GM12873 (cell line): ENCODE data around the gene NMNAT3.

Experiments used
- TF ChIP-seq, protein P1 (sequence below): IDR thresholded peaks from 2 replicates; pipeline ENCODE4 v1.5.1; 2012; ENCODE audit warnings: low read depth, mild to moderate bottlenecking, moderate library complexity, low read length, control low read depth; ENCODE audit not compliant: insufficient read depth; ENCODE audit errors: missing control alignments

NMNAT3 gene

DNA sequence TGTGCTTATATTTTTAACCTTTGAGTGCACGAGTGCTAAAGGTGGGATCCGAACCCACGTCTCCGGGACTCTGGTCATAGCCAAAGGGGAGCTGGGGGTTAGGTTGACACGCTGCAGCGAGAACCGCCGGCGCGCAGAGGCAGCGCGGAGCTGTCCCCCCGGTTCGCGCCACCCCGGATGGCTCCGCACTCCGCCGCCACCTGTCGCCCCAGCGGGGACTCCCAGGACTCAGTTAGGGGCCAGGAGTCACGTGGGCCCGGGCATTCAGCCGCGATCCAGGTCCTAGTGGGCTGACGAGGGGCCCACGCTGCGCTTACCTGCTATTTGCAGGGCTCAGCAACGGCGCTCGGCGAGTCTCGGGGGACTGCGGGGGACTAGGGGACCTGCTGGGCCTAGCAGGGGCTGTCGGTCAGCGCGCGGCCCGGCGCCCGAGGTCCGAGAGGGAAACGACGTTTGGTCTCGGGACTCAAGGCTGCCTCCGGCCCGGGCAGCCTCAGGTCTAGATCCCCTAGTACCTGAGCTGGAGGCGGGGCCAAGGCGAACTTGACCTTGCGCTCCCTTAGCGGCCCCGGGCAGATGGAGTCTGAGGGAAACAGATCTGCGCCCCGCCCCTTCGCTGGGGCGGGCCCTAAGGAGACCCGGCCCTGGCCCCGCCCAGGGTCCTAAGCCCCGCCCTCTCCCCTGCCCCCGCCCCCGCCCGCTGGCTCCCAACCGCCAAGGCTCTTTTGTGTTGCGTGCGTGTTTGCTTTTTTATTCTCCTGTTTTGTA is at the start of gene NMNAT3:
Gene NMNAT3 (minus strand): TSS at position 585 of the 768 bp plus-strand sequence. CDS start 50,248 bp downstream, outside the sequence.
- TF ChIP-seq, protein P1, sequence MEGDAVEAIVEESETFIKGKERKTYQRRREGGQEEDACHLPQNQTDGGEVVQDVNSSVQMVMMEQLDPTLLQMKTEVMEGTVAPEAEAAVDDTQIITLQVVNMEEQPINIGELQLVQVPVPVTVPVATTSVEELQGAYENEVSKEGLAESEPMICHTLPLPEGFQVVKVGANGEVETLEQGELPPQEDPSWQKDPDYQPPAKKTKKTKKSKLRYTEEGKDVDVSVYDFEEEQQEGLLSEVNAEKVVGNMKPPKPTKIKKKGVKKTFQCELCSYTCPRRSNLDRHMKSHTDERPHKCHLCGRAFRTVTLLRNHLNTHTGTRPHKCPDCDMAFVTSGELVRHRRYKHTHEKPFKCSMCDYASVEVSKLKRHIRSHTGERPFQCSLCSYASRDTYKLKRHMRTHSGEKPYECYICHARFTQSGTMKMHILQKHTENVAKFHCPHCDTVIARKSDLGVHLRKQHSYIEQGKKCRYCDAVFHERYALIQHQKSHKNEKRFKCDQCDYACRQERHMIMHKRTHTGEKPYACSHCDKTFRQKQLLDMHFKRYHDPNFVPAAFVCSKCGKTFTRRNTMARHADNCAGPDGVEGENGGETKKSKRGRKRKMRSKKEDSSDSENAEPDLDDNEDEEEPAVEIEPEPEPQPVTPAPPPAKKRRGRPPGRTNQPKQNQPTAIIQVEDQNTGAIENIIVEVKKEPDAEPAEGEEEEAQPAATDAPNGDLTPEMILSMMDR, result no peak

DNA sequence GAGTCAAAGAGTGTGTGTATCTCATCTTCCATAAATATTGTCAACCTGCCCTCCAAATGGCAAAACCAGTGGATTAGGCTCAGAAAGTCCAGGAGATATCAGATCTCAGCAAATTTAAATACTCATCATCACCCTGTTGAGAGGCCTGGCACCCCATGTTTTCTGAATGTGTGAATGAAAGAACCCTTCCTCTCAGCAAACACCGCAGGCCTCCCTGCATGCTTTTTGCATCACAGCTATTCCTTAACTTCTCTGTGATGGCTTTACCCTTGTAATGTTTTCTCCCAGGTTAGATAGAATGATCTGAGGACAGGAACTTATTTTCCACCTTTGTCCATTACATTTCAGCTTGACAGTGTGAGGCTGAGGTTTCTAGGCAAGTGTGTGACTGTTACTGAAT is 43.6 kb upstream of the NMNAT3 start:
- TF ChIP-seq, protein P1, result no peak

DNA sequence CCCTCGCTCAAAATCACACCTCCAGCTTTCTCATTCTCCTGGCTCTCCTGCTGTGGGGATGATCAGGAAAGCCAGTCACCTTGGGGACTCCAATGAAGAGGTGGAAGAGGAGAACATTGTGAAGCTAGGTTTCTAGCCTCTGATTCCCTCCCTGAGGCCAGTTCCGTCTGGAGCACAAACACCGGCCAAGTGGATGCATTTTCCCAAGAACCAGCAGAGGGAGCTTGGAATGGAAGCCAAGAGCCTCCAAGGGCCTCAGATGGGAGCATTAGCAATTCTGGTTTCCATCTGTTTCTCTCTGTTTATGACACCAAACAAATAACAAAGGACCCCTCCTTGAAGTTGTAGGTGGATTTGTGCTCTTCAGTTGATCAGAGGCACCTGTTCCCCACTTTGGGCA is 40.6 kb upstream of the NMNAT3 start:
- TF ChIP-seq, protein P1, result peak; percentile 7

DNA sequence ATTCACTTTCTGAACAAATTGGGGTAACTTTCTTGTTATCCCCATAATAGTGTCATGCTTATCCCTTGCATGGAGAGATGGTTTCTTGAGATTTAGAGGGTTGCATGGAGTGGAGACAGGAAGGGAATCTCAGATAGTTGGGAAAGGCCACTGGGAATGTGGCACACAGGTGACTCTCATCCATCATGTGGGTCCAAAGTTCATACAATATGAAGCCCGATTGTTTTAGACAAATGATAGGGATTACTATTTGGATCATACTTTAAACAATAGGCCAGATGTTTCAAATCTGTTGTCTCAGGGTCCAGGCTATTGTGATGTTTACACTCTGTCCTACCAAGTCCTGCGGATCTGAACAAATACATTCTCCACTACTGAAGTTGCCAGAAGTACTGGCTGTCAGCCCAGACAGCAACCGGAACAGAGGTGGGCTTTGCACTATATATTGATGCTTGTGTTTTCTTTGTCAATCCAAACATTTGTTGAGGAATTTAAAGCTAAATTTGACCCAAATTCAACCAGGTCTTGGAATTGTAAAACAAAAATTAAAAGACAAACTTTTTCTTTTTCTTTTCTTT is 39.2 kb upstream of the NMNAT3 start:
- TF ChIP-seq, protein P1, result no peak

DNA sequence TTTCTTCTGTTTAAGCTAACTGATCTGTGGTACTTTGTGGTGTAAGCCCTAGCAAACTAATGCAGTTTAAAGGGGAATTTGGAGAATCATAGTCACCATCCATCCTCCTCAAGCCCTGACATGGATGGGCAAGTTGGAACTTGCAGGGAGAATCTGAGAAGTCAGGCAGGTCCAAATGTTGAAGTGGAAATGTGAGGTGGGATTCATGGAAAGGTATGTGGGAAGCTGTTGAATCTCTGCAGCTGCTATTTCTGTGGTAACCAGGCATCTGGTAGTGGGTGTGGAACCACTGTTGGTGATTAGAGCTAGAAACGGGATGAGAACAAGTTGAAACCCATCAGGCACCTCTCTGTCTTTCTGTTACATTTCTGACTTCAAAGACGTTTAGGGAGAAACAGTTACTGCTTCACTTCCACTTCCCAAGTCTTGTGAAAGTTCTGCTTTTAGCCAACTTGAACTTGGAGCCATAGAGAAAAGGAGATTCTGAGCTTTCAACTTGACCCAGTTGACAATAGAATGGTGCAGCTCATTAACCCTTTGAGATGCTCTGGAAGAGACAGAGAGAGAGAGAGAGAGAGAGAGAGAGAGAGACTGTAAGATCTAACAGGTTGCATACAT is 38.1 kb upstream of the NMNAT3 start:
- TF ChIP-seq, protein P1, result no peak

DNA sequence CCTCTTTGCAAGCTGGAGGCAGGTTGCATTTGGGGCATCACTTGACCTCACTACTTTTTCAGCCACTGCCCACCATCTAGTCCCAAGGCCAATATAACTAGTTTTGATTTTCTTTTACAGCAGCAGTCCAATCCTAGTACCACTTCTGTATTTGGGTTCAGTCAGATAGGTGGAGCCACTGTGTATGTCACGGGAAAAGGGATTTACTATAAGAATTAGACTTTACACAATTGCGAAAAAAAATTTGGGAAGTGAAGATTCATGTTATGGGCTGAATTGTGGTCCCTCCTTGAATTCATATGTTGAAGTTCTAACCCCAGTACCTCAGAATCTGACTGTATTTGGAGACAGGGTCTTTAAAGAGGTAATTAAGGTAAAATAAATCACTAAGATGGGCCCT is 37.4 kb upstream of the NMNAT3 start:
- TF ChIP-seq, protein P1, result no peak

DNA sequence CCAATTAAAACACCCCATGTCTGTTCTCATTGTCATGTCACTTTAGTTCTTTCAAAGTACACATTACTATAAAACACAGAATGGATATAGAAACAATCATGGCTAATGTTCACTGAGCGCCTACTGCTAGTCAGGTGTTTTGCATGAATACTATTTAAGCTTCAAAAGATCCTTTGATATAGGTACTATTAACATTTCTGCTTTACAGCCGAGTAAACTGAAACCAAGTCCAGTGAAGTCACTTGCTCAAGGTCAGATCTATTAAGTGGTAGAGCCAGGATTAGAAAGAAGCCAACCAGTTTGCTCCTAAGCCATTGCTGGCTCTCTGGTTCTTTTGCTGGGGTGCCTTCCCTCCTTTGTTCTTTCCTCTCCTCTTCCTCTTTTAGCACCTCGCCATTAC is 32.4 kb upstream of the NMNAT3 start:
- TF ChIP-seq, protein P1, result no peak
